B cell (primary cell): Measurements from ENCODE around the gene BMP7.

ENCODE experiments used
- EZH2 ChIP-seq: IDR thresholded peaks from 2 replicates; pipeline ENCODE4 v1.6.1; 2012; ENCODE audit warnings: borderline replicate concordance, low read depth, mild to moderate bottlenecking, moderate library complexity, low read length; ENCODE audit not compliant: insufficient read depth, poor library complexity, severe bottlenecking
- TF ChIP-seq, protein P1 (sequence below): fragments of 200-600 bp; IDR thresholded peaks from one replicate; pipeline ENCODE4 v1.8.0; 2022; ENCODE audit warnings: antibody characterized with exemption, mild to moderate bottlenecking

- TF ChIP-seq, protein P1, sequence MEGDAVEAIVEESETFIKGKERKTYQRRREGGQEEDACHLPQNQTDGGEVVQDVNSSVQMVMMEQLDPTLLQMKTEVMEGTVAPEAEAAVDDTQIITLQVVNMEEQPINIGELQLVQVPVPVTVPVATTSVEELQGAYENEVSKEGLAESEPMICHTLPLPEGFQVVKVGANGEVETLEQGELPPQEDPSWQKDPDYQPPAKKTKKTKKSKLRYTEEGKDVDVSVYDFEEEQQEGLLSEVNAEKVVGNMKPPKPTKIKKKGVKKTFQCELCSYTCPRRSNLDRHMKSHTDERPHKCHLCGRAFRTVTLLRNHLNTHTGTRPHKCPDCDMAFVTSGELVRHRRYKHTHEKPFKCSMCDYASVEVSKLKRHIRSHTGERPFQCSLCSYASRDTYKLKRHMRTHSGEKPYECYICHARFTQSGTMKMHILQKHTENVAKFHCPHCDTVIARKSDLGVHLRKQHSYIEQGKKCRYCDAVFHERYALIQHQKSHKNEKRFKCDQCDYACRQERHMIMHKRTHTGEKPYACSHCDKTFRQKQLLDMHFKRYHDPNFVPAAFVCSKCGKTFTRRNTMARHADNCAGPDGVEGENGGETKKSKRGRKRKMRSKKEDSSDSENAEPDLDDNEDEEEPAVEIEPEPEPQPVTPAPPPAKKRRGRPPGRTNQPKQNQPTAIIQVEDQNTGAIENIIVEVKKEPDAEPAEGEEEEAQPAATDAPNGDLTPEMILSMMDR, result no peak
- no peak for TF ChIP-seq EZH2
Observed at GRCh38 chr20:57223648-57224489, 42.6 kb downstream of the BMP7 start.
